Inferior parietal cortex (tissue), 1 donor: ENCODE measurements around the gene C9orf85.

ENCODE experiments used
- DNase-seq: peaks from one replicate; pipeline ENCODE4 v3.0.0-alpha.2; 2016; ENCODE audit errors: extremely low spot score

The C9orf85 gene

DNA sequence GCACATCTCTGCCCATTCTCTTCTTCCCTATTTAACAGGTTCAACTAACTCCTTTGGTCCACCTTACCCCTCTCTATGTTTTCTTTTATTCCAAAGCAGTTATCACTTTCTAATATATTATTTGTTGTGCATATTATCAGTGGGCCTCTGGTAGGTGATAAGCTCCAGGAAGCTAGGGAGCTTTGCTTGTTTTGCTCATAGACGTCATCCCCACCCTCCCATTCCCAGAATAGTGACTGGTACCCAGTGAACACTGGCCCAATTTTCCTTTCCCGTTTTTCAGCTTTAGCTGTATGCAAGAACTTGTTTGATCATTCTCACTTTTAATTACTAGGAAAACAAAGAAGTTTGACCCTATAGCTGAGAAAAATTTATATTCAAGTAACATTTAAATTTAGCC, 7.4 kb upstream of the C9orf85 start:
- DNase-seq, result no peak

DNA sequence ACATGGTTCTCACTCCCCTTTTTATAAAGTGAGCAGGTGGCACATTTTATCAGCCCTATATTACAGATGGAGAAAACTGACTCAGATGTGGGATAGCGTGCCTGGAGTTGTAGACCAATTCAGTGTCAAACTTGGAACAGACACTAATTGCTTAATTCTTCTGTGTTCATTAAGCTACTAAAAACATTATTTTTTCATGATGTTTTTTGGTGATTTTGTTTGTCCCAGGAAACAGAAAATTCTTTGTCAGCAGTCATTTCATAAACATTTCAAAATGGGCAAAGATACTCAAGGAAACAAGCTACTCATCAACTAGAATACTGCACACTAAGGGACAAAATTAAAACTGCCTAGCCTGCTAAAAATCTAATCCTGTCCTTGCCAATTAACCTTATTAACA, 2.6 kb upstream of the C9orf85 start:
- peak; percentile 25 for DNase-seq

DNA sequence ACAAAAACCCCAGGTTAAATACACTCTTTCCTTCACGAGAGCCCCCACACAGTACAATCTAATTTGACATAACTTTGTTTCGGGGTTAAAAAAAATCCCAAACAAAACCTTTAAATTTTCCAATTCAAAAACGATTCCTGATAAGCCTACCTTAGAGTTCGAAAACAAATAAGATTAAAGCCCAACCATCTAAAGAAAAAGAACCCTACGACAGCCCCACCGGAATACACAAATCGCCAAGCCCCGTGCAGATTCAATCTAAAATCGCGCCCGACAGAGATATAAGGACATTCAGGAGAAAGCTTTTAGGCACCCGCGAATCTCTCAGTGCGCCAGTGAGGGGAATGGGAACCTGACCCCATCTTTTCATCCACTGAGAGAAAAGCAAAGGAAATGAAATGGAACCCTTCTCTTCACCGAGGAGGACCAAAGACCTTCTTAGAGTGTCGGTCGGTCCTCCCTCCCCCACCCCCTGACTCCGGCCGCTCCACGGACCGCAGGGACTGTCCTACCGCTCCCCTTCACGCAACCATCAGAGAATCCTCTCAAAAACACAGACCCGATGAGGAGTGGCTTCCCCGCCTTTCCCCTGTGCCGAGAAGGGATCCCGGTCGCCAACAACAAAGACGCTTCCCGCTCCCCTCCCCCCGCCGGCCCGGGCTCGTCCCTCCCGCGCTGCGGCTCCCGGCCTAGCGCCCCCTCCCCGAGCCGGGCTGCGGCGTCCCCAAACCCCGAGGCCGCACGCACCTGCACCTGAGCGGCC, 1.4 kb upstream of the C9orf85 start:
- DNase-seq, result peak; percentile 52

DNA sequence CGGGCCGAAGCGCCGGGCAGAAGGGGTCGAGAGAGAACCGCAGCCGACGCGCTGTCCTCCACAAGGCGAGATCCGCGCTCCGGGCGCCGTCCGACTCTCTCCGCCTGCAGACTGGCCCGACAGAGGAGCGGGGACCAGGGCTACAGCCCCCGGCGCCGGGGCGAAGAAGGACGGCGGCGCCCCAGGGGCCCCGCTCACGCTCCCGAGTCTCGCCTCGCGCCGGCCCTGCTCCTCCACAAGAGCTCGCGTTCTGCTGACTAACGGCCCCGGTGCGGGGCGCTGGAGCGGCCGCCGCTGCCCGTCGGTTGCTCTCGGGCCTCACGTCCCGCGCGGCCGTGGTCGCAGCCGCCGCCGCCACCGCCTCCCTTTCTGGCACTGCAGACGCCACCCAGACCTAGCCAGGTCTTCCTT, 784 bp upstream of the C9orf85 start:
- DNase-seq, result no peak

DNA sequence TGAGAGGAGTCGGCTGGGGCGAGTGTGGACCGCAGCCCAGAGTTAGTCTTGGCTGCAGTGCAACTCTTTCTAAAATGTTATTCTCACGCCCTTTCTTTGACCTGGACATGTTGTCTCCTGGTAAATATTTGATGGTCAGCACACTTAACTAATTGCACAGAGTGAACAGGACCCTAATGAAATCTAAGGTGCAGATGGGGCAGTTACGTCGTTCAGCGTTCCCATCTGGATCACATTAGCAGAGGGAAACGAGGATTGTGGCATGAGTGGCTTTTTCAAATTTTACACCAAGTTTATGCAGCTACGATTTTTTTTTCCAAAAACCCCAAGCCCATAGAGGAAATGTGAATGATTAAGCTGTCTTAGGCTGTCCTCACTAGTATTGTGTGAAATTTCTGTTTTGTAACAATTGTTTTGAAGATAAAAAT, 483 bp downstream of the C9orf85 start:
- DNase-seq, result no peak

DNA sequence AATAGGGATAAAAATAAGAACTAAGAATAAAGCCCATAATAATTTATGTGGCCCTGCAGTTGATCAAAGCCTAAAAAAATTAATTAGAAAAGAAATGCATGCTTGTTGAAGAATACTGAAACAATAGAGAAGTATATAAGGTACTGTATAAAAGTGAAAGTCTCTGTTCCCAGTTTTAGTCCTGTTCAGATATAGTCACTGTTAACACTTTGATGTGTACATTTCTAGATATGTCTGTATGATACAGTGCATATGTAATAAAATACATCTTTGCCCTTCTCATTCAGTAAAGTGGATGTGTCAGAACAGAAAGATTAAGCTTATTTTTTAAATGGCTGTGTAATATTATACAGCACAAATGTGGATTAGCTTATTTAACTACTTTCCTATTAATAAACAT, 4.1 kb downstream of the C9orf85 start:
- DNase-seq, result no peak

DNA sequence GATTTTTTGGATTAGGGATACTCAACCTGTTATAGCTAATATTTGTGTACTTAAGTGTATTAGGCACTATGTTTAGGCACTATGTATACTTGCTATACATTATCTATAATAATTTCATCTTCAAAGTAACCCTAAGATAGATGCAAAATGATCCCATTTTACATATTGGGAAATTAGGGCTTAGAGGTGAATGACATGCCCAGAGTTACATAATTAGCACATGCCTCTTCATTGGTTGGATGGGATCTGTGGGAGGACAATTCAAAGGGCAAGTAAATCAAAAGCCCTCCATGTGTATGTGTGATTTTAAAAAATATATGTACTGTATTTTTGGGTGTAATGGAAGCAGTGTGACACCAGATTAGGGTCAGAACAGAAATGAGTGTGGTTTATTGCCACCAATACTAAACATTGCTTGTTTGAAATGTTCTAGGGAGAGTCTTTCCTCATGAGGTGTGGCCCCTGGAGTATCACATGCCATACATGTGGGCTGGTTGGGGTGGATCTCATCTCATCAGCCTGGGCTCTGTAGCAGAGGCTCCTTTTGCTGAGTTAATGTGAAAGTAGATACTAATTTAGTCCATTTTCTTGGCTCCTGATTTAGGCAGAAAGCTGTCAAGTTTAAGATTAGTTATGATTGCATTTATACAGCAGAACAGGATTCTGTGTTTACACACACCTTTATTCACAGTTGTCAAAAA, 5.5 kb downstream of the C9orf85 start:
- no peak for DNase-seq

DNA sequence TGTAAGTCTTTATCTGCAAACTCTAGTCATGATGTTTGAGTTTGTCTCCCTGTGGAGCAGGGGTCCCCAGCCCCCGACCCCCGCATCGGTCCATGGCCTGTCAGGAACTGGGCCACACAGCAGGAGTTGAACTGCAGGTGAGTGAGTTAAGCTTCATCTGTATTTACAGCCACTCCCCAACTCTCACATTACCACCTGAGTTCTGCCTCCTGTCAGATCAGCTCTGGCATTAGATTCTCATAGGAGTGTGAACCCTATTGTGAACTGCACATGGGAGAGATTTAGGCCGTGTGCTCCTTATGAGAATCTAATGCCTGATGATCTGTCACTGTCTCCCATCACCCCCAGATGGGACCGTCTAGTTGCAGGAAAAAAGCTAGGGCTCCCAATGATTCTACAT, 7.0 kb downstream of the C9orf85 start:
- DNase-seq, result no peak

DNA sequence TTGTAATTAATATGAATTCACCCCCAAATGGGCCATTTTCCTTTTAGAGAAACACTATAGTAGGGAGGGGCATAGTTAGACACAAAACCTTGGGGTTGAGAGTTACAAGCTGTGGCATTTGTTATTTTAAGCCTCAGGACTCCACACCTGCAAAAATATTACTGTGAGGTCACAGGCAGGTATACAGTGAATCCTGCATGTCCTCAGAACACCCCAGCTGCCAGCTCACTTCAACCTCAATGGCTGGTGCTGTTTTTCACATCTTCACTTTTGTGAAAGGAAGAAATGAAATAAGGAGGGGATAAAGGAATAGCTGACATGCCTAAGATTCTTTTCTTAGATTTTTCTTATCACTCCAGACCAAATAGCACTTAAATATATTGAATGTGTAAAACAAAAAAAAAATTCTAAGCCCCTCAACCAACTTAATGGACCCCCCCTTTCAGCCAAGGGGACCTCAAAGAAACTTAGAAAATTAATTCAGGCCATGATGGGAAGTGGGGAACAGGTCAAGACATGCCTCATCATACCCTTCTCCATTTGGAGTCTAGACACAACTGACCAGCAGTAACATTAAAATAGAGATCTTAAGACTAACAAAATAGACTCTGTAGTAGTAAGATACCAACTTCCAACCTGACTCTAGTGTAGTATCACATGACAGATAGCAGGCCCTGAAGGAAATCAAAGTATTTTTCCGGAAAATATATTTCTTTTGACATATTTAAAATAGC, 9.2 kb downstream of the C9orf85 start:
- no peak for DNase-seq

DNA sequence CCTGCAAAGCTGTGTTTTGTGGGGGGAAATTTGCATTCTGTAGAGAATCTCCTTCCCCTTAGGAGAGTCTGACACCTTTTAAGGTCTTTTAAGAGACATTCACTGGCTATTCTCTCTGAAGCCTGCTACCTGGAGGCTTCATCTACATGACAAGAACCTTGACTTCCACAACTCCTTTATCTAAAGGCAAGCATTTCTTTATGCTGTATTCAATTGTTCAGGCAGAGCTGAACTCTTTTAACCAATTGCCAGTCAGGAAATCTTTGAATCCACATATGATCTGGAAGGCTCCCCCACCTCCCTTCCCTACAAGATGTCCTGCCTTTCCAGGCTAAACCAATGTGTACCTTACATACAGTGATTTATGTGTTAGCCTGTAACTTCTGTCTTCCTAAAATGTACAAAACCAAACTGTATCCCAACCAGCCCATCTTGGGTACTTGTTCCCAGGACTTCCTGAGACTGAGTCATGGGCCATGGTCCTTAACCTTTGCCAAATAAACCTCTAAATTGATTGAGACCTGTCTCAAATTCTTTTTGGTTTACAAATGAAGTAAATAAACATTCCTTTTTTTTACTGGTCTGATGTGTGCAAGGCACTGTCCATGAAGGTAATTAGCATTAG, 9.9 kb downstream of the C9orf85 start:
- no peak for DNase-seq

DNA sequence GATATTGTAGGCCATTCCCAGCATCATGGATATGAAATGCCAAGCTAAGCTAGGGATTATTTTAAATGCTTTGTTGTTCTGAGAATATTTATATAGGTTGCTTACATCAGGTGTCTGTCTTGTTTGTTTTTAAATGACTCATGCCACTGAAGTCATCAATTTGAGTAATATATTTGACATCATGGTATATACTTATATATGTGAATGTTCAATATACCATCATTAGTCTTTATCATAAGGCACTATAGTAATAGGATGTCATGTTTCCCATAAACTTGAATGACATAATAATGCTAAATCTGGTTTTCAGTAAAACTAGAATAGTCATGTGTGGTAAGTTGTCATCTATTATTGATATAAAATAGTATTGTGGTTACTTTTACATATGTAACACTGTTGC, 13.1 kb downstream of the C9orf85 start:
- DNase-seq, result no peak

DNA sequence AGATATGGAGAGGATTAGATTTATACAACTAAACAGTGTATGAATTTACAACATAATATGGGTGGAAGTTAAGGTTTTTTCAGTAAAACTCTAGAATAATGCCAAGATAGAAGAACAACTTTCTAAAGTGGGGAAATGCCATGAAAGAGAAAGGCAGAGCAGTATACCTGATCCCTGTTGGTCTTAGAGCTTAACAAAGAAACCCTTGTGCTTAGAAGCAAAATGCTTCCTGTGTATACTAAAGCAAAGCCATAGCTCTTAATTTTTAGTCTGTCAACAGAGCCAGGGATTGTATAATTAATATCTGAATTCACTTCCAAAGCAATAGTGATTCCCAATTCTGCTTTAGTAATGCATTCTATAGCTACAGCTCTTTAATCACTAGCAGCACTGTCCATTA, 14.4 kb downstream of the C9orf85 start:
- DNase-seq, result no peak

DNA sequence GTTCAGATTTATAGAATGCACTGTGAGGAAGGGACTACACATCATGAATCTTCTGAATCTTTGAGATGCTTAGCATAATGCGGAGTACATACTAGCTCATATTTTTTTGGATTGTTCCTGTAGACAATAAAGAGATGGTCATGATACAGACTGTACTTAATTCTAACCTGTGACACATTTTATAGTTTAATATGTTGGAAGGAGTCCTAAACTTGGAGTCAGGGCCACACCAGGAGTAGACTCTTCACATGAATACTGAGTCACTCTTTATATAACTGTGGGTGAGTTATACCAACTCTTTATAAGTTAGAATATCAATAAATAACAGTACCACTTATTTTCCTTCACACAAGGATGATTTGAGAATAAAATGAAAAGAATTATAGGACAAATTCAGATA, 16.9 kb downstream of the C9orf85 start:
- no peak for DNase-seq

DNA sequence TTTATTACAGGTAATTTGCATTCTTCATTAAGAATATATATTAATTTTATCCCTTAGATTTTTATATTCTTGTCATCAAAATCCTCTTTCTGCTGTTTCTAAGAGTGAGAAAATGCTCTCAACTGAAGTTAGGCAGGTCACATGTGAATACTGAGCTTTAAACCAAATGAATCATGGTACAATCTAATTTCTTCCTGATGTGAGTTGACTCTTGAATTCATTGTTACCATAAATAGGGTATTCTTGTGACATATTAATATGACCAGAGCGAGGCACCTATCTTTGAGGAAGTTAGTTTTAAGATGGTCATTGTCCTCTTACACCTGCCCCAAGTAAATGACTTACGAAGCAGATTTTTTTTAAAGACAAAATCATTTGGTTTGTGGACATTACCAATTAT, 17.4 kb downstream of the C9orf85 start:
- DNase-seq, result no peak

DNA sequence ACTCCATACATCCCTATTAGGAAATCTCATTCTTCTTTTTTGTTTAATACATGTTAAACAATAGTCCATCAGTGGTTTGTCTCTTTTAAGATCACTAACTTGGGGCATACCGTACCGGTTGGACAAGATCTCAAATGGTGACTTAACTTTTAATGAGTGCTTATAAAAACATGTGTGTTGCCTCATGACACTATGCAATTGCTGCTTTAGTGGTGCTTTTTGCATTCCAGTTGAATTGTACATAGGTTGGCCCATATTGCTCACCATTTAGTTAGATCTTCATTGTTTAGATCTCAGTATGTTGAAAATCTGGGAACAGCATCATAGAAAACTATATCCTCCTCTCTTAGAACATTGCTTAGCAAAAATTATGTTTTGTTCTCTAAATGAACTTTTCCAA, 17.8 kb downstream of the C9orf85 start:
- no peak for DNase-seq

DNA sequence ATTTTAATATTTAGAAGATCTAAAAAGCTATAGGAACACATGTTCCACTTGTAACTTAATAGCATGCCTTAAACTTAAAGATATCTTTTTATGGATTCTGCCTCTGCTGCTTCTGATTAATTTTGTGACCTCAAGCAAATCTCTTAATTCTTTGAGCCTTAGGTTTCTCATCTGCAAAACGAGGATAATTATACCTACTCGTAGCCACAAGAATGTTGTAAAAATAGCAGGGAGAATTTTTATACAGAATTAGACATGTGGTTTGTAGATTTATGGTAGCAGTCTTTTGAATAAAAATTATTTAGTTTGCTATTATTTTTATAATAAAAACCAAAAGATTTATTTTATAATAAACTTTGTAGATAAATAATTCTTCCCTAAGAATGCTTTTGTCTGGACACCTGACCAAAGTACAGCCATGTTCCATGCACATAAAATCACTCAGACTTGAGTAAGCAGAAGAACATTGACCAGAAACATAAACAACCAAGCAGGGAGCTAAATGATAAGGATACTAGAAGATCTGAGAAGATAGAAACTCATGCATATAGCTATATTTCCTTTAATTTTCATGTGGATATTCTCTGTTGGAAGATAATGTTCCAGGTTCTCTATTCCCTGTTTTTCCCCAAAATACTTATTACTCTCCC, 18.5 kb downstream of the C9orf85 start:
- no peak for DNase-seq

DNA sequence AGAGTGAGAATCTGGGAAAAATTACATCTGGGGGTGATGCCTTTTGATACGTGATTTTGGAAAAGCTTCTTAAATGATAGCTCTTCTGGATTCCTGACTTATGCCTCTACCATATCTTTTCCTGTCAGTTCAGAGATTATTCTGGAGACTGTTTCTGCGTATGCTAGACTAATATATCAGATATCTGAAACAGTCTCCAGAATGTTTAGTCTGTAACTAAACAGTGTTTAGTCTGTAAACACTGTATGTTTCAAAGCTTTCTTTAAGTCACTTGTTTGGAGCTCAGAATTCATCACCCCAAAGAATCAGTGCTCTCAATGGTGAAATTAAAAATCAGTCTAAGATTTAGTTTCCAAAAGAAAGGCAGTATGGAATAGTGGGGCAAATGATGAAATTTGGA, 19.7 kb downstream of the C9orf85 start:
- DNase-seq, result no peak

DNA sequence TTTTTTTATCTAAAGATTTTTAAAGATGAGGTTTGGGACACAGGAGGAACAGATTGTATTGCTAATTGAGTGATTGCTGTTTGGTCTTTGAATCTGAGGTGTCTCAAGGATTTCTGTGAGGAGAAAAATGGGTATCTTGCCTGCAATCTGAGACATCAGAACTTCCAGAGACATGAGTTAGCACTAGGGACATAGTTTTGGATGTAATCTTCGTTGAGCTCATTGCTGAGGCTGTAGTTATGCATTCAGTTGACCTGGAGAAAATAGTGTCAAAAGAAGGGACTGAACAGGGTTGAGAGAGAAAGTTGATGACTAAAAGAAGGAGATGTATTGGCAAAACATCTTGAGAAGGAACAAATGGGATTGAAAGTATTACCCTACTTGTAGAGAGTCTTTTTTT, 24.6 kb downstream of the C9orf85 start:
- DNase-seq, result no peak

DNA sequence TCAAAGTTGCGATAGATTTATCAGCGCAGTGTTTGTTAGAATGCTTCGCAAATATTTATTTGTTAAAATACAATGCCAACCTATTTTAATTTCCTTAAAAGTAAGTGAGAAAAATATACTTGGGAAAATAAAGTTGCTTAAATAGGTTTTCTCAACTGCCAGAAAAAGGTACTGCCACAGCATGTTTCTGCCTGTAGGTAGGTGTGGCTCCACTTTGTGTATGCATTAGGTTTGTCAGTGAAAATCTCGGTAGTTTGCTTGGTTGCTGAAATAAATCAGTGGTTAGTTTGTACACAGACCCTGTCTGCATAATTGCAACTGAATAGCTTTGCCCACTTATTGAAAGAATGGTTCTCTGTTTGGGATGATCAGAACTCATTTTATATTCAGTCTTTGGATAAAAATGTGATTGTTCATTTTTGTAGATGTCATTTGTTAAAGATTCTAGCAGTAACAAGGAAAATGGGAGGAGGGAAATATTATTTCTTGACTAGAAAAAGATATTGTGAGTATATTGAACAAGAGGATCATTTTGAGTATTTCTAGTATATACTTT, 25.7 kb downstream of the C9orf85 start:
- DNase-seq, result peak; percentile 64

DNA sequence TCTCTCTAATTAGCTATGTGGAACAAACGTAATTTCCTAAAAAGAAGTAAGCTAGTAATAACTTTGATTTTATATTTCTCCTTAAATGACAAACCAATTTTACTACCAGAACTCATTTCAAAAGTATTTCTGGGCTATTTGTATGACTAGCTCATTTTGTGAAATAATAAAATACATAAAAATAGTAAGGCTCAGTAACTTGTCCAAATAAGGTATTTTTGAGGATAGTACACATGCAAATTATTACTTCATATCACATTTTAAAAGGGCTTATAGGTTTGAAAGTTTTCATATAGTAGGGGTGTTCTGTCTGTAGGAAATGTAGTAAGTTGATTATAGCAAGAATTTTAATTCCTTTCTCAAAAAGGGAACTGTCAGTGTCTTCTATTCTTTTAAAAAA, 26.5 kb downstream of the C9orf85 start:
- no peak for DNase-seq

DNA sequence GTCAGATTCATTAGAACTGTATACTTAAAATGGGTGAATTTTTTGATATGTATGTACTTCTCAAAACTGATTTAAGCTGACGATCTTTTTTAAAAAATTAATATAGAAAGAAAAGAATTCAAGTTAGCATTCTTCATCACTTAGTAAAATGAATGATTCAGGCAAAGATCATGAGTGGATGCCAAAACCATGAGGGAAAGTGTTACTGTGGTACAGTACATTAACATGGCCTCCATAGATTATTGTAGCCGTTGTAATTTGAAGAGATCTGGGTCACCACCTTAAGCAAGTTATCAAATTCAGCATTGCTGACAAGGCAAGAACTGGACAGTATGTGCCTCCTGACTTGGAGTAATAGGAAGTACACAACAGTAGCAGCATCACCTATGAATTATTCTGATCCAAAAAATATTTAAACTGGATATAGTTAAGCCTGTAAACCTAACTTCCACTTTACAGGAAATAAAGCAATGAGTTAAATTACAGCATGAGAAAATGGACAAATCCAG, 29.7 kb downstream of the C9orf85 start:
- DNase-seq, result no peak
